ENCODE measurements around the gene CCR7. TPM values are rescaled to one million over a fixed set of nuclear protein-coding genes. Genes with fewer than 3 reads are reported as not detected.

The CCR7 gene
- total and polyA plus RNA-seq, 4 donors, result 0.11 to 0.33 (median 0.18) TPM

DNA sequence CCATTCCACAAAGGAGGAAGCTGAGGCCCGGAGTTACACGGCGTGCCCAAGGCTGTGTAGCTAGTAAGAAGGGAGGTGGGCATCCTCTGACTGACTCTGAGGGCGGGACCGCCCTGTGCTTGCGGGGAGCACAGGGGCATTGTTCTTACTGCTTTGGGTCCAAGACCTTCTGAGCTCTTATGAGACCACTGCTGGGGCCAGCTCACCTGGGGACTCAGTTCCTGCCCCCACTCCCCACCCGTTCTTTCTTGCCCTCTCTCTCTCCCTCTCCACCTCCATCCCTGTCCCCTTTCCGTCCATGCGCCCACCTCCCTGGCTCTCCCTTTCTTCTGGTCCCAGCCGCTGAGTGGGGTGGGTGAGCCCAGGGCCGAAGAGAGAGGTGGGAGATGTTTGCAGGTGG is 19.6 kb downstream of the CCR7 start:
- peaks cover 60% of the 10 kb centered on the region for H3K4me1 ChIP-seq (ENCODE audit: control insufficient read depth, insufficient read depth, low read length)
- no peaks in the 10 kb centered on the region for H3K36me3 ChIP-seq (ENCODE audit: control insufficient read depth, insufficient read depth, low read length)
- H3K27me3 ChIP-seq (ENCODE audit: control insufficient read depth, insufficient read depth, low read length), result no peaks in the 10 kb centered on the region
- 90% methylated on average over 7 of the region's 11 CpGs for WGBS (ENCODE audit: insufficient coverage)
- no peak overlapping the region for H3K27ac ChIP-seq (ENCODE audit: low read depth, low read length)
- no peak overlapping the region for H3K4me3 ChIP-seq (ENCODE audit: low read depth, low read length)
- no peak for DNase-seq (ENCODE audit: low read depth in 4 of 6, low spot score in 6 of 6)
- no peaks in the 10 kb centered on the region for H3K9me3 ChIP-seq (ENCODE audit: control insufficient read depth, insufficient read depth, low read length)

DNA sequence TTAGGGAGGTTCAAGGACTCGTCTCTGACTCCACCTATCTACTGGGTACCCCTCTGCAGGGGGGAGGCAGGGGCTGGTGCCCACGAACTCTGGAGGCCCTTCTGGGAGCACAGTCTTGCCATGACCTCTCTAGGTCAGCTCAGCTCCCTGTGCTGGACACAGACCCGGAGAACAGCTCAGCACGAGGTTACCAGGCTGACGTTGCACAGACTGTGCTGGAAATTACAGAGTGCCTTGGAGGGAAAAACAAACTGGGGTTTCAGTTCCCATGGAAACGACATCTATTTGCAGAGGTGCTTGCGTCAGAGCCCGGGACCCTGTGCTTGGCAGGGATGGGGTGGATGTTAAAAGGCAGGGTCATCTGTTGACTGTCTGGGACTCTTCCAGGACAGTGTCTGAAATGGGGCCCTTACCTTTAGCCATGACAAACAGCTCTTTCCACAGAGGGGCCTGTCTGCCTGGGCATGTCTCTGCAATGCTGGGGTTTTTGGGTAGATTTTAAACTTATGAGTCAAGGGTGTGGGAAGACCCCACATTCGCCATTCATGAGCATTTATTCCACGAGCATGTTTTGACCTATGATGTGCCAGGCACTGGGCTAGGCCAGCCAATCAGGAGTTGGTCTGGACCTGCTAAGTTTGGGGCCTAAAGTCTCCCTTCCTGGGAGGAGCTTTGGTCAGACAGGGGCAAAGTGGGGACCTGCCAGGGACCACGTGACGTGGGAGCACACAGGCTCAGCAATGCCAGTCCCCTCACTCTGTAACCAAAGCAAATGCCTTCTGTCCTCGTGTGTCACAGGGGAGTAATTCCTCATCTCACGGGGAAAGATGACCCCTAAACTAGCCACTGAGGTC is 22.5 kb downstream of the CCR7 start:
- Histone ChIP-seq H3K27ac (ENCODE audit: low read depth, low read length) (peak overlapping the region; percentile 87), H3K4me1 (ENCODE audit: control insufficient read depth, insufficient read depth, low read length) (peaks cover 62% of the 10 kb centered on the region), H3K4me3 (ENCODE audit: low read depth, low read length) (no peak overlapping the region), H3K36me3 (ENCODE audit: control insufficient read depth, insufficient read depth, low read length) (no peaks in the 10 kb centered on the region), H3K27me3 (ENCODE audit: control insufficient read depth, insufficient read depth, low read length) (no peaks in the 10 kb centered on the region), H3K9me3 (ENCODE audit: control insufficient read depth, insufficient read depth, low read length) (no peaks in the 10 kb centered on the region)
- 26% methylated on average over 11 of the region's 14 CpGs for WGBS (ENCODE audit: insufficient coverage)
- peak in 3 of 6 donors; percentile 52 to 92 (median 91) for DNase-seq (ENCODE audit: low read depth in 4 of 6, low spot score in 6 of 6)

DNA sequence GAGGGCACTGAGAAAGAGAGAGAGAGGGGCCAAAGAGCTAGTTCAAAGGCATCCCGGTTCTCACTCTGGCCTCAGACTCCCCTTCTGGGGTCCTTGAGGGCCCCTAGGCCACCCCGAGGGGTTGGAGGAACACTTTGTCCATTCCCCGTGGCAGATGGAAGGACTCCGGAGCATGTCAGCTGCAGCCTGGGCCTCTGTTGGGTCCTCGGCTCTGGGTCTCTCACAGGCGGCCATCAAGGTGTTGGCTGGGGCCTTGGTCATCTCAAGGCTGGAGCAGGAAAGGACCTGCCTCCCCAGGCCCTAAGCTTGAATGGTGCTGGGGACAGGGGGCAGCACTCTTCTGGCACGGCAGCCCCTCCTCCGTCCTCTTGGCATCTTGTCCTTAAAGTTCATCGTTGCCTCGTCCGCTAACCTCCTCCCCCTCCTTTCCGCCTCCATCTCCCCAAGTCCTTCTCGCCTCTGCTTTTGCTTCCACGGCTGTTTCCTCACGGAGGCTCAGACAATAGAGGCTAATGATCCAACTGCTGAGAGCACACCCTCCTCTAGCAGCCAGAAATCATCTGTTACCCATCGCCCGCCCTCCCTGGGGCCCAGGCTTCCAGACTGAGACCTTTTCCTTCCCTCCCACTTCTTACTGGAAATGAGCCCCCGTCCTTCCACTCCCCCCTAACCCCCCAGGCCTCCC is 23.3 kb downstream of the CCR7 start:
- Histone ChIP-seq H3K9me3 (ENCODE audit: control insufficient read depth, insufficient read depth, low read length) (no peaks in the 10 kb centered on the region), H3K4me1 (ENCODE audit: control insufficient read depth, insufficient read depth, low read length) (peaks cover 60% of the 10 kb centered on the region), H3K36me3 (ENCODE audit: control insufficient read depth, insufficient read depth, low read length) (no peaks in the 10 kb centered on the region), H3K27ac (ENCODE audit: low read depth, low read length) (peak overlapping the region; percentile 87), H3K27me3 (ENCODE audit: control insufficient read depth, insufficient read depth, low read length) (no peaks in the 10 kb centered on the region), H3K4me3 (ENCODE audit: low read depth, low read length) (no peak overlapping the region)
- WGBS (ENCODE audit: insufficient coverage), result 48% methylated on average over 16 of the region's 18 CpGs
- peak in 2 of 6 donors; percentile 77 to 82 for DNase-seq (ENCODE audit: low read depth in 4 of 6, low spot score in 6 of 6)

DNA sequence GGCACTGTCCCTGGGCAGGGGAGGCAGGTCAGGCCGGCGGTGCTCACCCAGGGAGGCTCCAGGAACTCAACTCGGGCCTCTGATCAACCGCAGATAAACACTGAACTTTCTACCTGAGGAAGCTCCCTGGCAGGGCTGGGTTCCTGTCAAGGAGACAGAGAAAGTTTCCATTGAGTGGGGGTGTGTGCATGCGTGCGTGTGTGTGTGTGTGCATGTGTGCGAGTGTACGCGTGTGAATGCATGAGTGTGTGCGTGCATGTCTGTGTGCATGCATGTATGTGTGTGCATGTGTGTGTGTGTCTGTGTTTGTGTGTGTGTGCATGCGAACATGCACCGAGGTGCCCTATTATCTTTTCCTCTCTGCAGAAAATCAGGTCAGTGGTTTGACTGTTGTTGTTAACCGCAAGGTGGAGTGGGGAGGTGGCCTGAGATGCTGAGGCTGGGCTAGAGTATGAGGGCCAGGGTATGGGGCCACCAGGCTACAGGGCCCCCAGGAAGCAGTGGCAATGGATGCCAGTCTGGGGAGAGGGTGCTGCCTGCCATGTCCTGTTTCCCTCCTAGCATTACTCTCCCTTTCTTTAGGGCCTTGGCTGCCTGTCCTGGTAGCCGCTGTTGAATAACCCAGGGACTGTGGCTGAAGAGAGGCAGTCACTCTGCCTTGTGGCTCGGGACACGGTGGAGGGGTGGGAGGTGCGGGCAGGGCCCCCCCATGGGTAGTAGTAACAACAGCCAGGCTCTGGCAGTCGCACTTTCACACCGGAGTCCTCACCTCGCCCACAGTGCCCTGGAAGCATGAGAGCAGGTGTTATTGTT is 24.0 kb downstream of the CCR7 start:
- no peaks in the 10 kb centered on the region for H3K27me3 ChIP-seq (ENCODE audit: control insufficient read depth, insufficient read depth, low read length)
- H3K27ac ChIP-seq (ENCODE audit: low read depth, low read length), result peak overlapping the region; percentile 87
- WGBS (ENCODE audit: insufficient coverage), result 91% methylated on average over 19 of the region's 20 CpGs
- H3K36me3 ChIP-seq (ENCODE audit: control insufficient read depth, insufficient read depth, low read length), result no peaks in the 10 kb centered on the region
- H3K4me1 ChIP-seq (ENCODE audit: control insufficient read depth, insufficient read depth, low read length), result peaks cover 66% of the 10 kb centered on the region
- DNase-seq (ENCODE audit: low read depth in 4 of 6, low spot score in 6 of 6), result no peak
- no peaks in the 10 kb centered on the region for H3K9me3 ChIP-seq (ENCODE audit: control insufficient read depth, insufficient read depth, low read length)
- H3K4me3 ChIP-seq (ENCODE audit: low read depth, low read length), result no peak overlapping the region

DNA sequence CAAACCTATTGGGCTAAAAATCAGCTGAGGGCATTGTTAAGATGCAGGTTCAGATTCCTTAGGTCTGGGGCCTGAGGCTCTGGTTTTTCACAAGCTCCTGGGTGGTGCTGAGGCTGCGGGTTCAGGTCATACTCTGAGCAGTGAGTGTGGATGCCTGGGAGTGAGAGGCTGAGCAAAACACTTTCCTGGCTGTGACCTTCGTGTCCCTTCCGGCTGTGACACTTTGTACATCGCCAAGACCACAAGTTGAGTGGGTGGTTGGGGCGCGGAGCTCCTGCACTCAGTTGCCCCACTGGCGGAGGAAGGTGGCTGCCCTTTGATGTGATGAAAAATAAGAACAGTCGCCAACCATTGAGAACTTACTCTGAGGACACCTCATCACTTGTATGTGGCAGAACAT is 24.8 kb downstream of the CCR7 start:
- Histone ChIP-seq H3K36me3 (ENCODE audit: control insufficient read depth, insufficient read depth, low read length) (no peaks in the 10 kb centered on the region), H3K9me3 (ENCODE audit: control insufficient read depth, insufficient read depth, low read length) (no peaks in the 10 kb centered on the region), H3K27ac (ENCODE audit: low read depth, low read length) (no peak overlapping the region), H3K4me3 (ENCODE audit: low read depth, low read length) (no peak overlapping the region), H3K4me1 (ENCODE audit: control insufficient read depth, insufficient read depth, low read length) (peaks cover 68% of the 10 kb centered on the region), H3K27me3 (ENCODE audit: control insufficient read depth, insufficient read depth, low read length) (no peaks in the 10 kb centered on the region)
- WGBS (ENCODE audit: insufficient coverage), result 97% methylated on average over 7 of the region's 8 CpGs
- no peak for DNase-seq (ENCODE audit: low read depth in 4 of 6, low spot score in 6 of 6)

DNA sequence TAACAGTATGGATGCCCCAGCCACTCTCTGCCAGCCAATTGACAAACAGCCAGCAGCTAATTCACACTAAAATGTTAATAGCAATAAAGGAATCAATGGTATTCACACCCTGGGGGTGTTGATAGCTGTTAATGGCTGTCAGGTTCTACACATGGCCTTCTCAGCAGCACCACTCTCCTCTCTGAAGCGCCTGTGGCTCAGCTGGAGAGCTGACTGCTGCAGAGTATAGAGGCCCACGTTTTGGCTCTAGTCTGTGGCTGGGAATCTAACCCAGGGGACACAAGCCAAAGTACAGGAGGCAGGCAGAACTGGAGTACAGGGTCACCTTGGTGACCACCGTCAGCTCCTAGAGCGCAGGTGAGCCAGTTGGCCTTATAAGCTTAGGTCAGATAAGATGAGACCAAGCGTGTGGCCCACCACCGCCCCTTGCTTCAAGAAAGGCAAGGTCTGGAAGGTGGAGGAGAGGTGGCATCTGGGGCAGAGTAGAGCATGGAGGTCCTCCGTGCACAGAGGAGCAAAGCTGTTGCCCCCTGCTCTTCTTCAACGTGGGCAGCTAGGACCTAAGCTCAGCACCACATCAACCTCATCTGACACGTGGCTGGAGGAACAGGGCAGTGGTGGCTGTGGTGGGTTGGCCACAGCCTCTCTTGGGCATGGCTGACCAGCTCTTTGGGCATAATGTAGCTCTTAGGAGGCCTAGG is 25.4 kb downstream of the CCR7 start:
- no peaks in the 10 kb centered on the region for H3K36me3 ChIP-seq (ENCODE audit: control insufficient read depth, insufficient read depth, low read length)
- peaks cover 68% of the 10 kb centered on the region for H3K4me1 ChIP-seq (ENCODE audit: control insufficient read depth, insufficient read depth, low read length)
- H3K9me3 ChIP-seq (ENCODE audit: control insufficient read depth, insufficient read depth, low read length), result no peaks in the 10 kb centered on the region
- H3K27me3 ChIP-seq (ENCODE audit: control insufficient read depth, insufficient read depth, low read length), result no peaks in the 10 kb centered on the region
- no peak overlapping the region for H3K27ac ChIP-seq (ENCODE audit: low read depth, low read length)
- no peak overlapping the region for H3K4me3 ChIP-seq (ENCODE audit: low read depth, low read length)
- 77% methylated on average over 9 of the region's 9 CpGs for WGBS (ENCODE audit: insufficient coverage)
- DNase-seq (ENCODE audit: low read depth in 4 of 6, low spot score in 6 of 6), result no peak

DNA sequence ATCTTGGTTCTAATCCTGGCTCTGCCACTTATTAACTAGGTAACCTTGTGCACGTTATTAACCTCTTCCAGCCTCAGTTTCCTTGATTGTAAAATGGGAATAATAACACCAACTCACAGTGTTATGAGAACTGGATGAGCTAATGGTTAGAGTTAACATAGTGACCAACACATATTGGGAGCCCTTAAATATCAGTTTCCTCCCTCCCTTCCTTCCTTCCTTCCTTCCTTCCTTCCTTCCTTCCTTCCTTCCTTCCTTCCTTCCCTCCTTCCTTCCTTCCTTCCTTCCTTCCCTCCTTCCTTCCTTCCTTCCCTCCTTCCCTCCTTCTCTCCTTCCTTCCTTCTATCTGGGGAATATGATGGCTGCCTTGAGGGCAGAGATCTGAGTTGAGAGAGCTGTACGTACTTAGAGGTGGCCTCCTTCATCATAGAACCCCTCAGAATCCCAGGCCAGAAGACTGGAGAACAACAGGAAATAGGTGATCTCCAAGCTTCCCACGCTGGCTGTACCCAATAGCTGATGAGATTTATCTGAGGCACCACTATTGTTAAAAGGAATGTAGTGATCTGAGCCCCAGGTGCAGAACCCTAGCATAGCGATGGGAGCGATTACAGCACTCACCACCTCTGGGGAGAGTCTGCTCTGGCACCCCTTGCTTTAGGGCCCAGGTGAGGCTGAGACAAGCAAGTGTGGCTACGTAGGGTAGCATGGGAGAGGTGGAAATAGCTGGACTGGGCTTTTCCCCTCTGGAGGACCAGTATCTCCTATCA is 26.2 kb downstream of the CCR7 start:
- 93% methylated on average over 2 of the region's 6 CpGs for WGBS (ENCODE audit: insufficient coverage)
- Histone ChIP-seq H3K4me1 (ENCODE audit: control insufficient read depth, insufficient read depth, low read length) (peaks cover 72% of the 10 kb centered on the region), H3K27ac (ENCODE audit: low read depth, low read length) (no peak overlapping the region), H3K4me3 (ENCODE audit: low read depth, low read length) (no peak overlapping the region), H3K27me3 (ENCODE audit: control insufficient read depth, insufficient read depth, low read length) (no peaks in the 10 kb centered on the region), H3K36me3 (ENCODE audit: control insufficient read depth, insufficient read depth, low read length) (no peaks in the 10 kb centered on the region), H3K9me3 (ENCODE audit: control insufficient read depth, insufficient read depth, low read length) (no peaks in the 10 kb centered on the region)
- DNase-seq (ENCODE audit: low read depth in 4 of 6, low spot score in 6 of 6), result no peak

DNA sequence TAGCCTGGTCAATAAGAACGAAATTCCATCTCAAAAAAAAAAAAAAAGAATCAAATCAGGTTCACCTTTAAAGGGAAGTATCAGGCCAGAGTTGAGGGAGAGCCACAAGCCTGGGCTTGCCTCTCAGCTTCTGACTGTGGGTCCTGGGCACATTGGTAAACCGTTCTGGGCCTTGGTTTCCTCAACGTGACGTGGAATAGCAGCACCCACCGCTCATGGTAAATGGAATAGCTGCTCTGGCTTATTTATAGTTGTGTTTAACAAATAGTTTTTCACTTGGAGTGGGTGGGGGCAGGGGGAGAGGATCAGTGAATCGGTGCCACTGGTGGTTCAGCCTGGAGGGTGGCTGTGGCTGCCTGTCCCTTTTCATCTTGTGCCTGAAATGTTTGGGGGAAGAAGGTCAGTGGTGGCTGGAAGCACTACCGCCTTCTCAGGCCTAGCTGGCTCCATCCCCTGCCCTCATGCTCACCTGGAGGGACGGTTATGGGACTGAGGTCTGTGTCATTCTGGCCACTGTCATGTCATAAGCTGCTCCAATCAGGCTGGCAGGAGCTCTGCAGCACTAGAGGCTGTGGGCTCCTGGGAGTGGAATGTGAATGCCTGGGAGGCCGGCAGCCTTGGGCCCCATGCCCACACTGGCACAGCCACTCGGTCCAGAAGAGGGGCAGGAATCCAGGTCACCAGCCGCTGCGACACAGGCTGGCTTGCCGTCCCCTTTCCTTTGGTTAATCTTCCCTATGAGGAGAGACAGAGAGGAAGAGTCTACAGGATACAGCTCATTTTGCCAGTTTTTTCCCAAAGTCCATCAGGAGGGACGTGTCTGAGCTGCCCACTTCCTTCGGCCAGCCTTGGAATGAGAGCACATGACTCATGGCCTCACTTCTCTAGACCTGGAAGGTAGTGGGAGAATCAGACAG is 27.0 kb downstream of the CCR7 start:
- peak overlapping the region; percentile 27 for H3K27ac ChIP-seq (ENCODE audit: low read depth, low read length)
- DNase-seq (ENCODE audit: low read depth in 4 of 6, low spot score in 6 of 6), result peak in 2 of 6 donors; percentile 46 to 76
- no peak overlapping the region for H3K4me3 ChIP-seq (ENCODE audit: low read depth, low read length)
- no peaks in the 10 kb centered on the region for H3K9me3 ChIP-seq (ENCODE audit: control insufficient read depth, insufficient read depth, low read length)
- H3K4me1 ChIP-seq (ENCODE audit: control insufficient read depth, insufficient read depth, low read length), result peaks cover 67% of the 10 kb centered on the region
- WGBS (ENCODE audit: insufficient coverage), result 57% methylated on average over 14 of the region's 15 CpGs
- no peaks in the 10 kb centered on the region for H3K36me3 ChIP-seq (ENCODE audit: control insufficient read depth, insufficient read depth, low read length)
- no peaks in the 10 kb centered on the region for H3K27me3 ChIP-seq (ENCODE audit: control insufficient read depth, insufficient read depth, low read length)

Data from spinal cord (tissue), 10 donors.